Measurements from ENCODE around the gene ZBTB24. TPM values are rescaled to one million over a fixed set of nuclear protein-coding genes. Genes with fewer than 3 reads are reported as not detected.

Gene ZBTB24
- total and polyA plus RNA-seq, 2 experiments from 2014 or later: 3.3 to 7.6 TPM

DNA sequence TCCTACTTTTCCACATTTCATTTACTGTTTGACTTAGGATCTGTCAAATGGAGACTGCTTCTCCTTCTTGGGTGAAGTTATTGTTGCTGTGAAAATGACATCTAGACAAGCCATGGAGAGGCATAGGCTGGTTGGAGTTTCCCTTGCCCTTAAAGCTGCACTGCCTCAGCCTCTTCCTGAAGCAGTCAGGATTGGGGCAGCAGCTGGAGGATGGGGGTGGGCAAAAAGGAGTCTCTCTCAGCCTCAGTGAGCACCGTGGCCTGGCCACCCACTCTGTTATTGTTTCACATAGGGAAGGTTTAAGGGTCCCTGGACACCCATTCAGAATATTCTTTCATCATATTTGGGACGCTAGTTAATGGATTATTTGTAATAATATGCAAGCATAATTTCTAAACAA lies 7.7 kb upstream of the ZBTB24 start:
- H3K4me2 ChIP-seq (ENCODE audit: unreplicated experiment): no peak overlapping the region

GRCh38 chr6:109488001-109488400 lies 5.0 kb upstream of the ZBTB24 start:
- Histone ChIP-seq H3K4me1 (ENCODE audit: insufficient read depth) (no peaks in the 10 kb centered on the region), H3K27ac (no peak overlapping the region), H3K36me3 (ENCODE audit: low read depth) (no peaks in the 10 kb centered on the region), H3K9me3 (ENCODE audit: low read depth) (no peaks in the 10 kb centered on the region), H4K20me1 (ENCODE audit: insufficient read depth) (no peaks in the 10 kb centered on the region), H3F3A (ENCODE audit: insufficient read depth) (peaks cover 8% of the 10 kb centered on the region), H2AFZ (no peak overlapping the region), H3K9ac (no peak overlapping the region), H3K27me3 (replicated peaks; ENCODE audit: insufficient read depth) (no peaks in the 10 kb centered on the region), H3K79me2 (ENCODE audit: insufficient read depth) (no peaks in the 10 kb centered on the region), H3K4me3 (no peak overlapping the region), H3K9me2 (ENCODE audit: insufficient read depth) (peaks cover 3% of the 10 kb centered on the region; the same call in 1 of the 2 replicates), H3K4me2 (ENCODE audit: unreplicated experiment) (no peak overlapping the region)
- in situ Hi-C loops (cut with MboI): no loop called here
- no peak for DNase-seq
- TF ChIP-seq EZH2phosphoT487 (IDR thresholded peaks at IDR 0.05; ENCODE audit: insufficient read depth, low read depth): no peak
- no peak for TF ChIP-seq EZH2 (IDR thresholded peaks at IDR 0.05; ENCODE audit: insufficient read depth, poor library complexity, severe bottlenecking)

More for the DNA sequence above, 7.7 kb upstream of the ZBTB24 start:
- Histone ChIP-seq H3K9me2 (ENCODE audit: insufficient read depth) (peaks cover 3% of the 10 kb centered on the region; the same call in 1 of the 2 replicates), H2AFZ (no peak overlapping the region), H3K9me3 (ENCODE audit: low read depth) (no peaks in the 10 kb centered on the region), H3K36me3 (ENCODE audit: low read depth) (no peaks in the 10 kb centered on the region), H4K20me1 (ENCODE audit: insufficient read depth) (no peaks in the 10 kb centered on the region), H3K9ac (no peak overlapping the region), H3K27ac (no peak overlapping the region), H3F3A (ENCODE audit: insufficient read depth) (no peaks in the 10 kb centered on the region), H3K27me3 (replicated peaks; ENCODE audit: insufficient read depth) (no peaks in the 10 kb centered on the region), H3K79me2 (ENCODE audit: insufficient read depth) (no peaks in the 10 kb centered on the region), H3K4me3 (no peak overlapping the region), H3K4me1 (ENCODE audit: insufficient read depth) (no peaks in the 10 kb centered on the region)
- TF ChIP-seq EZH2phosphoT487 (IDR thresholded peaks at IDR 0.05; ENCODE audit: insufficient read depth, low read depth) (no peak), EZH2 (IDR thresholded peaks at IDR 0.05; ENCODE audit: insufficient read depth, poor library complexity, severe bottlenecking) (no peak)
- 53 to 59% methylated on average over 2 of the region's 2 CpGs for WGBS, 2 experiments (ENCODE audit: low coverage in 1 of 2, low lambda C conversion rate in 2 of 2, missing lambda C conversion rate in 2 of 2)
- in situ Hi-C loops (cut with MboI): no loop called here
- DNase-seq: no peak

DNA sequence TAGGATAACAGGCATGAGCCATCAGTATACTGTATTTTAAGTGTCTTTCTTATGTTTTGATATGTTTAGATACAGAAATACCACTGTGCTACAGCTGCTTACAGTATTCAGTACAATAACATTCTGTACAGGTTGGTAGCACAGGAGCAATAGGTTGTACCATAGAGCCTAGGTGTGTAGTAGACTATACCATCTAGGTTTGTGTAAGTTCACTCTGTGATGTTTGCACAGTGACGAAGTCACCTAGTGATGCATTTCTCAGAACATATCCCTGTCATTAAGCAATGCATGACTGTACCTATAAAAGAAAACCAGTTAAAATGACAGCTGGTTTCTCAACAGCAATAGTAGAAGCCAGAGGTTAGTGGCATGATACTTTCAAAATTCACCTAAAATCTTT lies 3.0 kb upstream of the ZBTB24 start:
- Histone ChIP-seq H3K9me2 (ENCODE audit: insufficient read depth) (peaks cover 3% of the 10 kb centered on the region; the same call in 1 of the 2 replicates), H3K4me1 (ENCODE audit: insufficient read depth) (peaks cover 7% of the 10 kb centered on the region), H3K4me2 (ENCODE audit: unreplicated experiment) (no peak overlapping the region), H3F3A (ENCODE audit: insufficient read depth) (peaks cover 8% of the 10 kb centered on the region), H3K27ac (no peak overlapping the region), H3K27me3 (replicated peaks; ENCODE audit: insufficient read depth) (no peaks in the 10 kb centered on the region), H4K20me1 (ENCODE audit: insufficient read depth) (no peaks in the 10 kb centered on the region), H3K9me3 (ENCODE audit: low read depth) (no peaks in the 10 kb centered on the region), H3K36me3 (ENCODE audit: low read depth) (peaks cover 8% of the 10 kb centered on the region; the same call in 1 of the 2 replicates), H2AFZ (no peak overlapping the region), H3K79me2 (ENCODE audit: insufficient read depth) (peaks cover 12% of the 10 kb centered on the region), H3K4me3 (no peak overlapping the region), H3K9ac (no peak overlapping the region)
- TF ChIP-seq EZH2 (IDR thresholded peaks at IDR 0.05; ENCODE audit: insufficient read depth, poor library complexity, severe bottlenecking) (no peak), EZH2phosphoT487 (IDR thresholded peaks at IDR 0.05; ENCODE audit: insufficient read depth, low read depth) (no peak)
- in situ Hi-C loops (cut with MboI): no loop called here
- WGBS, 2 experiments (ENCODE audit: low coverage in 1 of 2, low lambda C conversion rate in 2 of 2, missing lambda C conversion rate in 2 of 2): 97 to 100% methylated on average over 1 of the region's 1 CpG
- no peak for DNase-seq

- no peak for DNase-seq
Measured at GRCh38 chr6:109485266-109485935, 2.4 kb upstream of the ZBTB24 start.

More at GRCh38 chr6:109485266-109485935, 2.4 kb upstream of the ZBTB24 start:
- TF ChIP-seq EZH2phosphoT487 (IDR thresholded peaks at IDR 0.05; ENCODE audit: insufficient read depth, low read depth) (no peak), EZH2 (IDR thresholded peaks at IDR 0.05; ENCODE audit: insufficient read depth, poor library complexity, severe bottlenecking) (no peak)
- H4K20me1 ChIP-seq (ENCODE audit: insufficient read depth): no peaks in the 10 kb centered on the region
- H3F3A ChIP-seq (ENCODE audit: insufficient read depth): peaks cover 8% of the 10 kb centered on the region
- H3K4me2 ChIP-seq (ENCODE audit: unreplicated experiment): no peak overlapping the region
- peaks cover 10% of the 10 kb centered on the region; the same call in 1 of the 2 replicates for H3K36me3 ChIP-seq (ENCODE audit: low read depth)
- H3K9ac ChIP-seq: no peak overlapping the region
- H3K79me2 ChIP-seq (ENCODE audit: insufficient read depth): peaks cover 19% of the 10 kb centered on the region
- no peak overlapping the region for H3K4me3 ChIP-seq
- no peaks in the 10 kb centered on the region for H3K27me3 ChIP-seq (replicated peaks; ENCODE audit: insufficient read depth)
- H3K4me1 ChIP-seq (ENCODE audit: insufficient read depth): peaks cover 14% of the 10 kb centered on the region
- no peak overlapping the region for H2AFZ ChIP-seq
- 66 to 70% methylated on average over 3 of the region's 3 CpGs for WGBS, 2 experiments (ENCODE audit: low coverage in 1 of 2, low lambda C conversion rate in 2 of 2, missing lambda C conversion rate in 2 of 2)
- peaks cover 3% of the 10 kb centered on the region; the same call in 1 of the 2 replicates for H3K9me2 ChIP-seq (ENCODE audit: insufficient read depth)
- no peaks in the 10 kb centered on the region for H3K9me3 ChIP-seq (ENCODE audit: low read depth)
- in situ Hi-C loops (cut with MboI): no loop called here
- no peak overlapping the region for H3K27ac ChIP-seq
